GM12878 (cell line): ENCODE data around the gene LRWD1. TPM values are rescaled to one million over a fixed set of nuclear protein-coding genes. Genes with fewer than 3 reads are reported as not detected.

Source experiments
- ATAC-seq: fragments of 200-7000 bp; cut with Tn5 transposase; 3 replicates; pipeline ENCODE4 v1.9.1; 2020; ENCODE audit warnings: mild to moderate bottlenecking, moderate library complexity
- BruUV-seq: library from RNA; stranded (reverse); fragments of 400-500 nt; replicated peaks from 2 replicates; lab custom pipeline; 2021; lab: Mats Ljungman, UMichigan
- CTCF ChIA-PET: fragments of 300-600 bp; sonication (Branson Sonifier 250); formaldehyde crosslinking; extraction: SDS; loops from one replicate; lab custom pipeline; 2021; ENCODE audit warnings: inconsistent platforms; lab: Yijun Ruan, JAX
- POLR2A ChIA-PET: fragments of 350-600 bp; formaldehyde crosslinking; extraction: SDS; loops from one replicate; lab custom pipeline; 2021; ENCODE audit warnings: inconsistent platforms; lab: Charles Lee
- RAD21 ChIA-PET: fragments of 300-600 bp; sonication (Branson Sonifier 250); formaldehyde crosslinking; loops from one replicate; lab custom pipeline; 2023; ENCODE audit warnings: antibody characterized with exemption; ENCODE audit not compliant: unreplicated experiment; lab: Charles Lee
- SMC1A ChIA-PET: fragments of 300-600 bp; sonication (Branson Sonifier 250); formaldehyde crosslinking; loops from one replicate; lab custom pipeline; 2023; ENCODE audit not compliant: unreplicated experiment, uncharacterized antibody; lab: Charles Lee
- DNase-seq: peaks from one replicate; pipeline ENCODE4 v3.0.0-alpha.2; 2011; ENCODE audit warnings: low read depth, low spot score
- FAIRE-seq: peaks from 3 replicates; lab custom pipeline; 2011; peaks lifted over from hg19 to GRCh38; lab: Jason Lieb, UNC
- H2AFZ ChIP-seq: 2 replicates; pipeline ENCODE4 v1.6.0; 2011; ENCODE audit warnings: low read depth, low read length, control low read depth; ENCODE audit not compliant: control insufficient read depth
- H3K27ac ChIP-seq: 2 replicates; pipeline ENCODE4 v1.5.1; 2011; ENCODE audit warnings: control low read depth; ENCODE audit not compliant: control insufficient read depth, insufficient read depth
- H3K27me3 ChIP-seq, 2 experiments: replicated peaks in 1 of 2; 2 replicates each; pipeline versions ENCODE4 v1.6.0 to v1.6.1; 2011; ENCODE audit warnings: low read length in 1 of 2; ENCODE audit not compliant: control insufficient read depth in 2 of 2, insufficient read depth in 2 of 2
- H3K36me3 ChIP-seq, 2 experiments: 2 replicates each; pipeline ENCODE4 v1.5.1; 2011; ENCODE audit warnings: low read length in 1 of 2; ENCODE audit not compliant: control insufficient read depth in 2 of 2, insufficient read depth in 2 of 2
- H3K4me1 ChIP-seq: 2 replicates; pipeline ENCODE4 v1.6.1; 2011; ENCODE audit warnings: mild to moderate bottlenecking, low read length, moderate library complexity, mixed read lengths; ENCODE audit not compliant: control insufficient read depth, insufficient read depth
- H3K4me2 ChIP-seq: 2 replicates; pipeline ENCODE4 v1.6.0; 2011; ENCODE audit warnings: control low read depth; ENCODE audit not compliant: control insufficient read depth, insufficient read depth
- H3K4me3 ChIP-seq: fragments of 200-600 bp; sonication (generic); 2 replicates; pipeline ENCODE4 v1.5.1; 2016
- H3K79me2 ChIP-seq: 2 replicates; pipeline ENCODE4 v1.6.0; 2011; ENCODE audit warnings: low read length; ENCODE audit not compliant: control insufficient read depth, insufficient read depth
- H3K9ac ChIP-seq: 2 replicates; pipeline ENCODE4 v1.8.0; 2011; ENCODE audit warnings: low read length, control low read depth, mixed read lengths; ENCODE audit not compliant: control insufficient read depth, insufficient read depth
- H3K9me3 ChIP-seq: replicated peaks from 3 replicates; pipeline ENCODE4 v1.5.1; 2011; ENCODE audit warnings: mild to moderate bottlenecking, low read length; ENCODE audit not compliant: control insufficient read depth, insufficient read depth
- H4K20me1 ChIP-seq: 2 replicates; pipeline ENCODE4 v1.6.0; 2011; ENCODE audit not compliant: control insufficient read depth, insufficient read depth
- CBFB ChIP-seq: IDR thresholded peaks from 2 replicates; pipeline ENCODE4 v1.6.1; 2016; ENCODE audit warnings: antibody characterized with exemption, low read depth
- KLF5 ChIP-seq: fragments of 450-650 bp; IDR thresholded peaks from 2 replicates; pipeline ENCODE4 v1.6.1; 2014; ENCODE audit warnings: mild to moderate bottlenecking; ENCODE audit not compliant: partially characterized antibody
- MEF2B ChIP-seq: fragments of 450-650 bp; IDR thresholded peaks from 2 replicates; pipeline ENCODE4 v1.6.1; 2018; ENCODE audit warnings: mild to moderate bottlenecking, moderate library complexity; ENCODE audit not compliant: partially characterized antibody, poor library complexity, severe bottlenecking
- WGBS: methylation state at CpG from one replicate; pipeline ENCODE4 v1.1.6; 2016; ENCODE audit warnings: low lambda C conversion rate; ENCODE audit not compliant: insufficient replicate concordance, insufficient coverage; ENCODE audit errors: missing lambda C conversion rate; 5-methylcytosine and 5-hydroxymethylcytosine counted together
- in situ Hi-C: fragments of 300-500 bp; cut with MboI; formaldehyde crosslinking; loops from 9 replicates; pipeline ENCODE4 v1.14.3; 2018; ENCODE audit warnings: mixed read lengths
- intact Hi-C: fragments of 100-400 bp; cut with micrococcal nuclease; formaldehyde crosslinking; loops from one replicate; pipeline ENCODE4 v1.14.2; 2022; ENCODE audit not compliant: unreplicated experiment
- polyA plus RNA-seq, 11 experiments: library from polyadenylated mRNA; depleted of rRNA in 4 of 11; unstranded in 6 of 11; stranded (reverse) in 5 of 11; fragments of >200 nt; fragmentation: Nextera tagmentation in 4 of 11; fragmentation: Illumina TruSeq in 1 of 11; extraction: Ambion mirVana in 4 of 11; extraction: Trizol in 1 of 11; gene quantifications; 1 replicate in 1 of 11; 2 replicates in 10 of 11; pipeline versions ENCODE4 v1.2.1 to v1.2.3, GENCODE V29; 2011 to 2016; ENCODE audit warnings: inconsistent platforms in 2 of 11, missing spikeins in 2 of 11, low read depth in 1 of 11
- total RNA-seq, 4 experiments: library from RNA; depleted of rRNA in 3 of 4; stranded (reverse); fragments of >200 nt in 3 of 4; fragmentation: Illumina TruSeq in 1 of 4; extraction: Trizol in 1 of 4; gene quantifications; 2 replicates each; pipeline versions ENCODE4 v1.2.1 to v1.2.3, GENCODE V29; 2013 to 2021
- TF ChIP-seq, protein P1 (sequence below): fragments of 450-650 bp; conservative IDR thresholded peaks from 2 replicates; pipeline ENCODE4 v1.6.1; 2017; ENCODE audit warnings: mild to moderate bottlenecking, moderate library complexity
- TF ChIP-seq, protein P2 (sequence below): fragments of 450-650 bp; IDR thresholded peaks from 2 replicates; pipeline ENCODE4 v1.6.1; 2017; ENCODE audit warnings: mild to moderate bottlenecking, moderate library complexity
- TF ChIP-seq, protein P3 (sequence below): fragments of 450-650 bp; IDR thresholded peaks from 2 replicates; pipeline ENCODE4 v1.6.1; 2016; ENCODE audit warnings: mild to moderate bottlenecking, moderate library complexity, borderline replicate concordance

The LRWD1 gene
- total and polyA plus RNA-seq, 10 of the 15 experiments (the other 5 are each of a cell fraction or from before 2014, with no cell fraction given): 0.40 to 64.4 (median 26.1) TPM

DNA sequence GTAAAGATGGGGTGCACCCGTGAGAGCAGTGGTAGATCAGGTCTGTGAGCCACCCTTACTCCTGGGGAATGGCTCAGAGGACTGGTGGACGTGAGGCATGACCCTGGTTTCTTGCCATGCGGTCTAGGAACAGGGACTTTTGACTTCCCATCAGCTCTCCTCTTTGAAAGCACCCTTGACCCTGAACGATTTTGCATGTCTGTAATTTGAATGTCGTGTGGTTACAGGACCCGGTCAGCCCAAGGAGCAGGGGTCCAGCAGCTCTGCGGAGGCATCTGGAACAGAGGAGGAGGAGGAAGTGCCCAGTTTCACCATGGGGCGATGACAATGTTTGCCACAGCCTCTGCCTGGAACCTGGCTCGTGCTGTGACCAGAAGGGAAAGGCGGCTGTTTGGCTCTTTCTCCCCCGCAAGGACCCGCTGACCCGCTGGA is 40.0 kb upstream of the LRWD1 start (continued):
- TF ChIP-seq, protein P1, sequence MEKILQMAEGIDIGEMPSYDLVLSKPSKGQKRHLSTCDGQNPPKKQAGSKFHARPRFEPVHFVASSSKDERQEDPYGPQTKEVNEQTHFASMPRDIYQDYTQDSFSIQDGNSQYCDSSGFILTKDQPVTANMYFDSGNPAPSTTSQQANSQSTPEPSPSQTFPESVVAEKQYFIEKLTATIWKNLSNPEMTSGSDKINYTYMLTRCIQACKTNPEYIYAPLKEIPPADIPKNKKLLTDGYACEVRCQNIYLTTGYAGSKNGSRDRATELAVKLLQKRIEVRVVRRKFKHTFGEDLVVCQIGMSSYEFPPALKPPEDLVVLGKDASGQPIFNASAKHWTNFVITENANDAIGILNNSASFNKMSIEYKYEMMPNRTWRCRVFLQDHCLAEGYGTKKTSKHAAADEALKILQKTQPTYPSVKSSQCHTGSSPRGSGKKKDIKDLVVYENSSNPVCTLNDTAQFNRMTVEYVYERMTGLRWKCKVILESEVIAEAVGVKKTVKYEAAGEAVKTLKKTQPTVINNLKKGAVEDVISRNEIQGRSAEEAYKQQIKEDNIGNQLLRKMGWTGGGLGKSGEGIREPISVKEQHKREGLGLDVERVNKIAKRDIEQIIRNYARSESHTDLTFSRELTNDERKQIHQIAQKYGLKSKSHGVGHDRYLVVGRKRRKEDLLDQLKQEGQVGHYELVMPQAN: no peak; the same call in 1 of the 2 replicates
- TF ChIP-seq CBFB (peak; percentile 72), MEF2B (peak; percentile 80)
- TF ChIP-seq, all 136 proteins: peak for 27

DNA sequence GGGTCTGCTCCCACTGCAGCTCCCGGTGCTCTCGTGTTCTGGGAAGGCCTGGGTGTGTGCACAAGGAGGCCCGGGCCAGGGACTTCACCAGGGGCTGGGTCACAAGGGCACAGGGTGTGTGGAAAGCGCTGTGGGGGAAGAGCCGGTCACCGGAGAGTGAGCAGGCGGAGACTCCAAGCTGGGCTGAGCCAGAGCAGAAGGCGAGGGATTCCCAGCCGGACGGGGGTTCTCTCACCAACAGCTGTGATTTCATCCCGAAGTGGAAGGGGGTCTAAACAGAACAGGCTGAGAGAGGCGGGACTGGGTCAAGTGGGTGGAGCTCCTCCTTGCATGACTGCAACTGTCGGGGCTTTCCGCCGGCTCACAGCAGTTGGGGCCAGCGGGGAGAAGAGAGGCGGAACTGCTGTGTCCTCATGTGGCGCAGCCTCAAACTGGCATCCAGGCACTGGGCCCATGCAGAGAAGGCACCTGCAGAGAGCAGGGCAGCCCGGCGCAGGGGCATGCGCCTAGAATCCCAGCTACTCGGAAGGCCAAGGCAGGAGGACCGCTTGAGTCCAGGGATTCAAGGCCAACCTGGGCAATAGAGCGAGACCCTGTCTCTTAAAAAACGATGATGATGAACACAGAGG is 39.0 kb upstream of the LRWD1 start:
- peaks cover 4 to 6% of the 10 kb centered on the region in 2 experiments for H3K36me3 ChIP-seq
- peak overlapping the region; percentile 97 for H3K9ac ChIP-seq
- H3K9me3 ChIP-seq: no peaks in the 10 kb centered on the region
- RAD21 ChIA-PET: interaction anchor here (0.6 to 6.0 kb wide), 14 partner anchors 9 to 155 kb away, joined by 3 to 115 read pairs (median 6); partner anchors contain the start of gene ALKBH4
- WGBS: under 1% methylated on average over 25 of the region's 25 CpGs
- POLR2A ChIA-PET: interaction anchor here (0.7 to 13.0 kb wide), 10 partner anchors 8 to 135 kb away, joined by 3 to 210 read pairs (median 6); partner anchors contain the start of genes ORAI2 and PRKRIP1
- no peaks in the 10 kb centered on the region for H3K27me3 ChIP-seq
- H3K79me2 ChIP-seq: peaks cover 9% of the 10 kb centered on the region
- ATAC-seq (peak; percentile 84), FAIRE-seq (peak; percentile 95), DNase-seq (peak; percentile 84)
- in situ Hi-C loops (no loop called here), intact Hi-C loops (loop anchor here (1.0 to 2.0 kb wide), 2 partner anchors 17 to 21 kb away; no protein-coding TSS in a partner anchor)
- H3K4me3 ChIP-seq: peak overlapping the region; percentile 51; the same call in 1 of the 2 replicates
- BruUV-seq: no TSS peak
- peaks cover 53% of the 10 kb centered on the region for H3K4me1 ChIP-seq
- peak overlapping the region; percentile 85 for H3K4me2 ChIP-seq
- no peaks in the 10 kb centered on the region for H4K20me1 ChIP-seq
- peak overlapping the region; percentile 18 for H2AFZ ChIP-seq
- CTCF ChIA-PET: interaction anchor here (0.6 to 5.3 kb wide), 14 partner anchors 9 to 41 kb away, joined by 3 to 32 read pairs (median 4); no protein-coding TSS in a partner anchor
- H3K27ac ChIP-seq: peak overlapping the region; percentile 99
- SMC1A ChIA-PET: interaction anchor here (0.8 to 6.7 kb wide), 10 partner anchors 8 to 40 kb away, joined by 3 to 89 read pairs (median 14); no protein-coding TSS in a partner anchor
- TF ChIP-seq, protein P2, sequence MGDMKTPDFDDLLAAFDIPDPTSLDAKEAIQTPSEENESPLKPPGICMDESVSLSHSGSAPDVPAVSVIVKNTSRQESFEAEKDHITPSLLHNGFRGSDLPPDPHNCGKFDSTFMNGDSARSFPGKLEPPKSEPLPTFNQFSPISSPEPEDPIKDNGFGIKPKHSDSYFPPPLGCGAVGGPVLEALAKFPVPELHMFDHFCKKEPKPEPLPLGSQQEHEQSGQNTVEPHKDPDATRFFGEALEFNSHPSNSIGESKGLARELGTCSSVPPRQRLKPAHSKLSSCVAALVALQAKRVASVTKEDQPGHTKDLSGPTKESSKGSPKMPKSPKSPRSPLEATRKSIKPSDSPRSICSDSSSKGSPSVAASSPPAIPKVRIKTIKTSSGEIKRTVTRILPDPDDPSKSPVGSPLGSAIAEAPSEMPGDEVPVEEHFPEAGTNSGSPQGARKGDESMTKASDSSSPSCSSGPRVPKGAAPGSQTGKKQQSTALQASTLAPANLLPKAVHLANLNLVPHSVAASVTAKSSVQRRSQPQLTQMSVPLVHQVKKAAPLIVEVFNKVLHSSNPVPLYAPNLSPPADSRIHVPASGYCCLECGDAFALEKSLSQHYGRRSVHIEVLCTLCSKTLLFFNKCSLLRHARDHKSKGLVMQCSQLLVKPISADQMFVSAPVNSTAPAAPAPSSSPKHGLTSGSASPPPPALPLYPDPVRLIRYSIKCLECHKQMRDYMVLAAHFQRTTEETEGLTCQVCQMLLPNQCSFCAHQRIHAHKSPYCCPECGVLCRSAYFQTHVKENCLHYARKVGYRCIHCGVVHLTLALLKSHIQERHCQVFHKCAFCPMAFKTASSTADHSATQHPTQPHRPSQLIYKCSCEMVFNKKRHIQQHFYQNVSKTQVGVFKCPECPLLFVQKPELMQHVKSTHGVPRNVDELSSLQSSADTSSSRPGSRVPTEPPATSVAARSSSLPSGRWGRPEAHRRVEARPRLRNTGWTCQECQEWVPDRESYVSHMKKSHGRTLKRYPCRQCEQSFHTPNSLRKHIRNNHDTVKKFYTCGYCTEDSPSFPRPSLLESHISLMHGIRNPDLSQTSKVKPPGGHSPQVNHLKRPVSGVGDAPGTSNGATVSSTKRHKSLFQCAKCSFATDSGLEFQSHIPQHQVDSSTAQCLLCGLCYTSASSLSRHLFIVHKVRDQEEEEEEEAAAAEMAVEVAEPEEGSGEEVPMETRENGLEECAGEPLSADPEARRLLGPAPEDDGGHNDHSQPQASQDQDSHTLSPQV: 0 out of 2 replicates have a peak, but pooled peaks have one; percentile 13
- TF ChIP-seq, protein P3, sequence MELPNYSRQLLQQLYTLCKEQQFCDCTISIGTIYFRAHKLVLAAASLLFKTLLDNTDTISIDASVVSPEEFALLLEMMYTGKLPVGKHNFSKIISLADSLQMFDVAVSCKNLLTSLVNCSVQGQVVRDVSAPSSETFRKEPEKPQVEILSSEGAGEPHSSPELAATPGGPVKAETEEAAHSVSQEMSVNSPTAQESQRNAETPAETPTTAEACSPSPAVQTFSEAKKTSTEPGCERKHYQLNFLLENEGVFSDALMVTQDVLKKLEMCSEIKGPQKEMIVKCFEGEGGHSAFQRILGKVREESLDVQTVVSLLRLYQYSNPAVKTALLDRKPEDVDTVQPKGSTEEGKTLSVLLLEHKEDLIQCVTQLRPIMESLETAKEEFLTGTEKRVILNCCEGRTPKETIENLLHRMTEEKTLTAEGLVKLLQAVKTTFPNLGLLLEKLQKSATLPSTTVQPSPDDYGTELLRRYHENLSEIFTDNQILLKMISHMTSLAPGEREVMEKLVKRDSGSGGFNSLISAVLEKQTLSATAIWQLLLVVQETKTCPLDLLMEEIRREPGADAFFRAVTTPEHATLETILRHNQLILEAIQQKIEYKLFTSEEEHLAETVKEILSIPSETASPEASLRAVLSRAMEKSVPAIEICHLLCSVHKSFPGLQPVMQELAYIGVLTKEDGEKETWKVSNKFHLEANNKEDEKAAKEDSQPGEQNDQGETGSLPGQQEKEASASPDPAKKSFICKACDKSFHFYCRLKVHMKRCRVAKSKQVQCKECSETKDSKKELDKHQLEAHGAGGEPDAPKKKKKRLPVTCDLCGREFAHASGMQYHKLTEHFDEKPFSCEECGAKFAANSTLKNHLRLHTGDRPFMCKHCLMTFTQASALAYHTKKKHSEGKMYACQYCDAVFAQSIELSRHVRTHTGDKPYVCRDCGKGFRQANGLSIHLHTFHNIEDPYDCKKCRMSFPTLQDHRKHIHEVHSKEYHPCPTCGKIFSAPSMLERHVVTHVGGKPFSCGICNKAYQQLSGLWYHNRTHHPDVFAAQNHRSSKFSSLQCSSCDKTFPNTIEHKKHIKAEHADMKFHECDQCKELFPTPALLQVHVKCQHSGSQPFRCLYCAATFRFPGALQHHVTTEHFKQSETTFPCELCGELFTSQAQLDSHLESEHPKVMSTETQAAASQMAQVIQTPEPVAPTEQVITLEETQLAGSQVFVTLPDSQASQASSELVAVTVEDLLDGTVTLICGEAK: no peak
- no peak for TF ChIP-seq KLF5
